ENCODE measurements around the gene ABCA13. TPM values are rescaled to one million over a fixed set of nuclear protein-coding genes. Genes with fewer than 3 reads are reported as not detected.

ABCA13 gene
- total RNA-seq, 1 donor from 2014 or later: 0.60 TPM

DNA sequence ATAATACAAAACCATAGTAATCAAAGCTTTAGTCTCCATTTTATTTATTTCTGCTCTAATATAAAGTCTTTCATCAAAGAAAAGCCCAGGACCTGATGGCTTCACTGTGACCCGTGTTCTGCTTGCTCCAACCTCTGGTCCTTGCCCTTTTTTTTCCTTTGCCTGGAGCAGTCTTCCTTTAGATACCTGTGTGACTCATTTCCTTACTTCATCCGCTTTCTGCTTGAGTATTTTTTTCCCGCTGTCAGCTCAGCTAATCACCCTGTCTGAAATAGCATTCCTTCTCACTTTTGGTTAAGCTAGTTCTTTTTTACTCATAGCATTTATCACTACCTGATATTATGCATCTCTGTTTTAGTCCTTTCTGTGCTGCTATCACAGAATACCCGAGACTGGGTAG is 194.8 kb downstream of the ABCA13 start:
- peaks cover 6% of the 10 kb centered on the region for H3K9me3 Mint-ChIP-seq
- DNase-seq (ENCODE audit: extremely low spot score, unreplicated experiment): no peak
- H3K27ac Mint-ChIP-seq: no peak overlapping the region
- H3K36me3 Mint-ChIP-seq: no peaks in the 10 kb centered on the region
- H3K4me1 Mint-ChIP-seq (ENCODE audit: unreplicated experiment): no peaks in the 10 kb centered on the region
- TF ChIP-seq, protein P1, sequence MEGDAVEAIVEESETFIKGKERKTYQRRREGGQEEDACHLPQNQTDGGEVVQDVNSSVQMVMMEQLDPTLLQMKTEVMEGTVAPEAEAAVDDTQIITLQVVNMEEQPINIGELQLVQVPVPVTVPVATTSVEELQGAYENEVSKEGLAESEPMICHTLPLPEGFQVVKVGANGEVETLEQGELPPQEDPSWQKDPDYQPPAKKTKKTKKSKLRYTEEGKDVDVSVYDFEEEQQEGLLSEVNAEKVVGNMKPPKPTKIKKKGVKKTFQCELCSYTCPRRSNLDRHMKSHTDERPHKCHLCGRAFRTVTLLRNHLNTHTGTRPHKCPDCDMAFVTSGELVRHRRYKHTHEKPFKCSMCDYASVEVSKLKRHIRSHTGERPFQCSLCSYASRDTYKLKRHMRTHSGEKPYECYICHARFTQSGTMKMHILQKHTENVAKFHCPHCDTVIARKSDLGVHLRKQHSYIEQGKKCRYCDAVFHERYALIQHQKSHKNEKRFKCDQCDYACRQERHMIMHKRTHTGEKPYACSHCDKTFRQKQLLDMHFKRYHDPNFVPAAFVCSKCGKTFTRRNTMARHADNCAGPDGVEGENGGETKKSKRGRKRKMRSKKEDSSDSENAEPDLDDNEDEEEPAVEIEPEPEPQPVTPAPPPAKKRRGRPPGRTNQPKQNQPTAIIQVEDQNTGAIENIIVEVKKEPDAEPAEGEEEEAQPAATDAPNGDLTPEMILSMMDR (conservative IDR thresholded peaks at IDR 0.05): no peak
- H3K27me3 Mint-ChIP-seq: peaks cover 5% of the 10 kb centered on the region
- H3K4me3 Mint-ChIP-seq: no peak overlapping the region

DNA sequence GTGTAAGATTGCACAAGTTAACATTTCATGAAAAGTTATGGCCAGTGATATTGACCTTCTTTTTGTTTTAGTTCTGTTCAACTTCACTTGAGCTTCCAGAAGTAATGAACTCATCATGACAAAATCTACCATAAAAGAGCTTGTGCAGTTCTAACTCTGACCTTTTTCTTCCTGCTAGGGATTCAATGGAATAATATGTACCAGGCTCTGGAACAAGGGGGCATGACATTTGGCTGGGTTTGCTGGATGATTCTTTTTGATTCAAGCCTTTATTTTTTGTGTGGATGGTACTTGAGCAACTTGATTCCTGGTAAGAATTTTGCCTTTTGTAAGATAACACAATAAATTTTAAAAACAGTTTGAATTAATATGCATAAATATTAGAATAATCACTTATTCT is 205.0 kb downstream of the ABCA13 start:
- Mint-ChIP-seq H3K4me1 (ENCODE audit: unreplicated experiment) (no peaks in the 10 kb centered on the region), H3K4me3 (no peak overlapping the region), H3K27ac (no peak overlapping the region), H3K36me3 (no peaks in the 10 kb centered on the region), H3K9me3 (peaks cover 2% of the 10 kb centered on the region), H3K27me3 (no peaks in the 10 kb centered on the region)
- no peak for DNase-seq (ENCODE audit: extremely low spot score, unreplicated experiment)
- TF ChIP-seq, protein P1 (conservative IDR thresholded peaks at IDR 0.05): no peak

DNA sequence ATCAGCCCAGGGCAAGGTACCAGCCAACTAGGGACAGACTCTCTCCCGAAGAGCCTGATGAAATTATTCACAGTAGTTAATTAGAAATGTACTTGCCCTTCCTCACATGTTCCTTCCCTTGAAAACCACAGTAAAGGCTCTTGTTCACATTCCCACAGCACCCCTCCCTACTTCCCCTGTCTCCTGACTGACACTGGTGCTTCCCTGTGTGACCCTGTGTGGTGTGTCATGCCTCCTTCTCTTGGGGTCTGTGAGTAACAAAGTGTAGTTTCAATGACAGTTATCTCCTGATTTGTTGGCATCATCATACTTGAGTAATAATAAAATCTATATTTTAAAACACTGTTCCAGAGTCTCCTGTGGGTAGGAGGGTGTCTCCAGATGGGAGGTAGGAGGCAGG is 209.7 kb downstream of the ABCA13 start:
- Mint-ChIP-seq H3K36me3 (no peaks in the 10 kb centered on the region), H3K27ac (no peak overlapping the region), H3K4me3 (no peak overlapping the region), H3K4me1 (ENCODE audit: unreplicated experiment) (no peaks in the 10 kb centered on the region), H3K9me3 (no peaks in the 10 kb centered on the region), H3K27me3 (no peaks in the 10 kb centered on the region)
- no peak for DNase-seq (ENCODE audit: extremely low spot score, unreplicated experiment)
- TF ChIP-seq, protein P1 (conservative IDR thresholded peaks at IDR 0.05): no peak

DNA sequence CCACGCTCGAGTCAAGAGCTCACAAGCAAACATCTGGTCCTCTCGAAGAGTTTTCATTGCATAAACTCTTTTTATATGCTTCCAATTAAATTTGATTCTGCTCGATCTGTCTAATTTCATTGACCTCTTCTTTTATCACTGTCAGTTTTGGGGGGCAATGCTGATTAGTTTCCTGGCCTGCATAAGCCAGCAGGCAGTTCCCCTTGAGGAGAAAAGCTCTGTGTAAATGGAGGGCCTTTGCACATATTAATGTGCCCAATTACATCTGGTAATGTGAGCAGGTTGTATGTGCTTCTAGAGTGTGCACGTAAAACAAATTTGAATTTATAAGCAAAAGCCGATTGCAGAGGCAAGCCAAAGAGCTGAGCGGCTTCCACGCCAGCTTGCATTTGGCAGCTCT is 210.3 kb downstream of the ABCA13 start:
- H3K27me3 Mint-ChIP-seq: no peaks in the 10 kb centered on the region
- H3K4me3 Mint-ChIP-seq: no peak overlapping the region
- TF ChIP-seq, protein P1 (conservative IDR thresholded peaks at IDR 0.05): no peak
- H3K27ac Mint-ChIP-seq: no peak overlapping the region
- no peaks in the 10 kb centered on the region for H3K9me3 Mint-ChIP-seq
- DNase-seq (ENCODE audit: extremely low spot score, unreplicated experiment): no peak
- no peaks in the 10 kb centered on the region for H3K36me3 Mint-ChIP-seq
- H3K4me1 Mint-ChIP-seq (ENCODE audit: unreplicated experiment): no peaks in the 10 kb centered on the region

DNA sequence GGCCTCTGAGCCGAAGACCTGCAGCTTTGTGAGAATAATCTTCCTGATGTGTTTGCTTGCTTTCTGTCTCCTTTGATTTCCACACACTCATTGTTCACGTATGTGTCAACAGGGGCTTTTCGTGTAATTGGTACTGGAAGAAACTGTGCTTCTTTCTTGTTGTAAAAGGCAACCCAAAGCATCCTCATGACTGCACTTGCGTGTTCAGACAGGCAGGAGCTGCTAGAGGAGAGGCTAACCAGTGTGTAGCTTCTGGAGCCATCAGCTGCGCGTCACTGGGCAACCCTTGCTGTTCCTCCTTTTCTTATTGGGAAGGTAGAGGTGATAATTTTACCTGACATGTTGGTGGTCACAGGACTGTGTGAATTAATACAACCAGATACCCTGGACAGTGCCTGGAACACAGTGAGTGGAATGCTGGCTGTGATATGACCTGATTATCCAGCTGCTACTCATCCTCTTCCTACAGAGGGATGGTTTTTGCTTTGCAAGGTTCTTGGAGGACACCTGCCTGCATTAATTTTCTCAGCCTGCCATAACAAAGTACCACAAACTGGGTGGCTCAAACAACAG is 213.0 kb downstream of the ABCA13 start:
- Mint-ChIP-seq H3K9me3 (no peaks in the 10 kb centered on the region), H3K4me3 (no peak overlapping the region), H3K27ac (no peak overlapping the region), H3K27me3 (no peaks in the 10 kb centered on the region), H3K36me3 (no peaks in the 10 kb centered on the region), H3K4me1 (ENCODE audit: unreplicated experiment) (no peaks in the 10 kb centered on the region)
- TF ChIP-seq, protein P1 (conservative IDR thresholded peaks at IDR 0.05): no peak
- DNase-seq (ENCODE audit: extremely low spot score, unreplicated experiment): no peak

DNA sequence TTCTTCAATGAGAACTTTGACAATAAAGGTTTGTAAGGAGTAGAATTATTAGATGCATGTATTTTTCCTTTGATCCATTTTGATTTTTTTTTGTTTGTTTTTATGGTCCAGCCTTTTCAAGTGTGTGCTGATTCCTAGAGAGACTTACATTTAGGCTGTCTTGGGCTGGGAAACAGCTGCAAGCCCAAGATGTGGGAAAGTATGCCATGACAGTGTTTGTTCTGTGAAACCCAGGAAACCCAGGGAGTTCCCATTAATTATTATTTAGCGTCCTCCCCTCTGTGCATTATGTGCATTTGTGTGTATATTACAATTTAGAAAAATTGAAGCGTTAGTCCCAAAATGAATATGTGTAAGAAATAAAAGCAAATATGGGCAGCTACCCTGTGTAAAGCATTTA is 216.7 kb downstream of the ABCA13 start:
- no peaks in the 10 kb centered on the region for H3K4me1 Mint-ChIP-seq (ENCODE audit: unreplicated experiment)
- no peak overlapping the region for H3K4me3 Mint-ChIP-seq
- H3K27ac Mint-ChIP-seq: no peak overlapping the region
- TF ChIP-seq, protein P1 (conservative IDR thresholded peaks at IDR 0.05): no peak
- no peaks in the 10 kb centered on the region for H3K9me3 Mint-ChIP-seq
- no peaks in the 10 kb centered on the region for H3K27me3 Mint-ChIP-seq
- no peaks in the 10 kb centered on the region for H3K36me3 Mint-ChIP-seq
- DNase-seq (ENCODE audit: extremely low spot score, unreplicated experiment): no peak

All from type B pancreatic cell (in vitro differentiated cells).